ENCODE measurements around the gene RPS6KB1. TPM values are rescaled to one million over a fixed set of nuclear protein-coding genes. Genes with fewer than 3 reads are reported as not detected.
"Not testable (repeated sequence)": the region's sequence is repeated elsewhere in the genome, so short reads cannot be mapped to it uniquely, and the experiment has no call there.

RPS6KB1 gene
- total RNA-seq, 4 donors from 2014 or later: 21.3 to 52.5 (median 28.2) TPM

DNA sequence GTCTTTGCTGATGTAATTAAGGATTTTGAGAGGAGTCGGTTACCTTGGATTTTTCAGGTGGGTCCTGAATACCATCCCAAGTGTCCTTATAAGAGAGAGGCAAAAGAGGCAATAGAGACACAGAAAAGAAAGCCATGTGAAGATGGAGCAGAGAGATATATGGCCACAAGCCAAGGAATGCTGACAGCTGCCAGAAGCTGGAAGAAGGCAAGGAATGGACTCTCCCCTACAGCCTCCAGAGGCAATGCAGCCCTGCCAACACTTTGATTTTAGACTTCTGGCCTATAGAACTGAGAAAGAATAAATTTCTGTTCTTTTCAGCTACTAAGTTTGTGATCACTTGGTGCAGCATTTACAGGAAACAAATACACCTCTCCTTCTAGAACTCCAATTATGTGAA lies 79.9 kb downstream of the RPS6KB1 start:
- DNase-seq (ENCODE audit: low spot score in 2 of 2): no peak
- intact Hi-C loops (cut with DNase I; ENCODE audit: low total_unique reads): no loop called here
- WGBS, 2 donors: 92 to 98% methylated on average over 1 of the region's 1 CpG
- no peak overlapping the region for H3K4me3 ChIP-seq (ENCODE audit: low read depth, poor library complexity, severe bottlenecking)
- TF ChIP-seq, protein P1, sequence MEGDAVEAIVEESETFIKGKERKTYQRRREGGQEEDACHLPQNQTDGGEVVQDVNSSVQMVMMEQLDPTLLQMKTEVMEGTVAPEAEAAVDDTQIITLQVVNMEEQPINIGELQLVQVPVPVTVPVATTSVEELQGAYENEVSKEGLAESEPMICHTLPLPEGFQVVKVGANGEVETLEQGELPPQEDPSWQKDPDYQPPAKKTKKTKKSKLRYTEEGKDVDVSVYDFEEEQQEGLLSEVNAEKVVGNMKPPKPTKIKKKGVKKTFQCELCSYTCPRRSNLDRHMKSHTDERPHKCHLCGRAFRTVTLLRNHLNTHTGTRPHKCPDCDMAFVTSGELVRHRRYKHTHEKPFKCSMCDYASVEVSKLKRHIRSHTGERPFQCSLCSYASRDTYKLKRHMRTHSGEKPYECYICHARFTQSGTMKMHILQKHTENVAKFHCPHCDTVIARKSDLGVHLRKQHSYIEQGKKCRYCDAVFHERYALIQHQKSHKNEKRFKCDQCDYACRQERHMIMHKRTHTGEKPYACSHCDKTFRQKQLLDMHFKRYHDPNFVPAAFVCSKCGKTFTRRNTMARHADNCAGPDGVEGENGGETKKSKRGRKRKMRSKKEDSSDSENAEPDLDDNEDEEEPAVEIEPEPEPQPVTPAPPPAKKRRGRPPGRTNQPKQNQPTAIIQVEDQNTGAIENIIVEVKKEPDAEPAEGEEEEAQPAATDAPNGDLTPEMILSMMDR (IDR thresholded peaks at IDR 0.05): no peak
- TF ChIP-seq POLR2A (IDR thresholded peaks at IDR 0.05): no peak

GRCh38 chr17:59973483-59973882 lies 80.6 kb downstream of the RPS6KB1 start:
- intact Hi-C loops (cut with DNase I; ENCODE audit: low total_unique reads); H3K4me3 ChIP-seq (ENCODE audit: low read depth, poor library complexity, severe bottlenecking); DNase-seq (ENCODE audit: low spot score in 2 of 2): not testable (repeated sequence)
- WGBS, 2 donors: 87 to 91% methylated on average over 8 of the region's 8 CpGs

DNA sequence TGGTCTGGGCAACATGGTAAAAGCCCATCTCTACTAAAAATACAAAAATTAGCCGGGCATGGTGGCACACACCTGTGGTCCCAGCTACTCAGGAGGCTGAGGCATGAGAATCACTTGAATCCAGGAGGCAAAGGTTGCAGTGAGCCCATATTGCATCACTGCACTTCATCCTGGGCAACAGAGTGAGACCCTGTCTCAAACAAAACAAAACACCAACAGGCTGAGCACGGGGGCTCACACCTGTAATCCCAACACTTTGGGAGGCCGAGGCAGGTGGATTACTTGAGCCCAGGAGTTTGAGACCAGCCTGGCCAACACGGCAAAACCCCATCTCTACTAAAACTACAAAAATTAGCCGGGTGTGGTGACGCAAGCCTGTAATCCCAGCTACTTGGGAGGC lies 82.2 kb downstream of the RPS6KB1 start:
- intact Hi-C loops (cut with DNase I; ENCODE audit: low total_unique reads); DNase-seq (ENCODE audit: low spot score in 2 of 2); H3K4me3 ChIP-seq (ENCODE audit: low read depth, poor library complexity, severe bottlenecking): not testable (repeated sequence)
- 88 to 93% methylated on average over 4 to 5 of the region's 6 CpGs for WGBS, 2 donors

GRCh38 chr17:59996608-59997007 lies 103.7 kb downstream of the RPS6KB1 start:
- intact Hi-C loops (cut with DNase I; ENCODE audit: low total_unique reads); DNase-seq (ENCODE audit: low spot score in 2 of 2); H3K4me3 ChIP-seq (ENCODE audit: low read depth, poor library complexity, severe bottlenecking): not testable (repeated sequence)
- WGBS, 2 donors: 74 to 84% methylated on average over 3 of the region's 3 CpGs

Other genes starting within 250 kb of the RPS6KB1 start
- gene PTRH2, start 185.7 kb upstream of the RPS6KB1 start, total RNA-seq: 10 to 100 TPM; 15.4 to 29.2 (median 18.7) TPM
- gene VMP1, start 185.5 kb upstream of the RPS6KB1 start, total RNA-seq: 10 to 100 TPM; 35.3 to 69.7 (median 61.1) TPM
- gene TUBD1, start 178 bp upstream of the RPS6KB1 start, total RNA-seq: 10 to 100 TPM in 2 of 4 donors, 1 to 10 TPM in 2; 8.2 to 22.5 (median 13.2) TPM
- 10 to 100 TPM; 12.4 to 17.4 (median 14.4) TPM for gene RNFT1, start 71.6 kb downstream of the RPS6KB1 start, total RNA-seq
- 10 to 100 TPM; 13.5 to 18.5 (median 16.2) TPM for gene HEATR6, start 185.8 kb downstream of the RPS6KB1 start, total RNA-seq